Measurements from ENCODE around the gene MBD2.
"Not testable (repeated sequence)": the region's sequence is repeated elsewhere in the genome, so short reads cannot be mapped to it uniquely, and the experiment has no call there.

Gene MBD2

DNA sequence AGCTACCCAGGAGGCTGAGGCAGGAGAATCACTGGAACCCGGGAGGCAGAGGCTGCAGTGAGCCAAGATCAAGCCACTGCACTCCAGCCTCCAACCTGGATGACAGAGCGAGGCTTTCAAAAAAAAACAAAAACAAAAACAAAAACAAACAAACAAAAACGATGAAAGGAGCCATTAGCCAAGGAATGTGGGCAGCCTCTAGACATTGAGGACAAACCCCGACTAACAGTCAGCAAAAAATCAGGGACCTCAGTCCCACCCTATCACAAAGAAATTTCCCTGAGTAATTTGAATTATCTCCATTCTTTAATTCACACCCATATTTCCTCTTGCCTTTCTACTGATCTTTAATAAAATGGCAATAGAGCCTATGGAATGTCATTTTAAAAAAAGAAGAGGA, 75.8 kb downstream of the MBD2 start:
- DNase-seq (ENCODE audit: low read depth), result no peak

DNA sequence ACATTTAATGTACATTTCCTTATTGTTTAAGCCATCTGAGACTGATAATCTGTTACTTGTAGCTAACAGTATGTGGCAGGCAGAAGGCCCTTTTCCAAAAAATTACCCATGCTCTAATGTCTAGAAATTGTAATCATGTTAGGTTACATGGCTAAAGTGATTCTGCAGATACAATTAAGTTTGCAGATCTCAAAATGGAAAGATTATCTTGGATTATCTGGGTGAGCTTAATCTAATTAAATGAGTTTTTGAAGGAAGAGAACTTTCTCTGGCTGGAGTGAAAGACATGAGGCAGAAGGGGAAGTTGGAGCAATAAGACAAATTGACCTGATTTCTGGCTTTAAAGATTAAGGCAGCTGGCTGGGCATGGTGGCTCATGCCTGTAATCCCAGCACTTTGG, 76.3 kb downstream of the MBD2 start:
- no peak for DNase-seq (ENCODE audit: low read depth)

DNA sequence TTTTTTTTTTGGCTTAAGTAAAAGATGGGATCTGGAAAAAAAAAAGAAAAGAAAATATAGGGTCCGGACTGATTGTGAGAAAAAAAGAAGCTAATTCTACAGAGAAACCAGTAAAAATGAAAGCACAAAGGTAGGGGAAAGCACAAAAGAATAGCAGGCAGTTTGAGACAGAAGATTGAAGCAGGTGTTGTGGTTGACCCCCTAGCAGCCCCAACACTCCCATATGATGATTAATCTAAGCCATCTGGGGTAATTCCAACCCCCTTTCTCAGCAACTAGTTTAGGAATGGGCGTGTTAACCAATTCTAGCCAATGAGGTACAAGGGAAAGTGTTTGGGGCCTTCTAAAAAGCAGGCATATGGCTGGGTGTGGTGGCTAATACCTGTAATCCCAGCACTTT, 77.0 kb downstream of the MBD2 start:
- DNase-seq (ENCODE audit: low read depth), result peak; percentile 15

DNA sequence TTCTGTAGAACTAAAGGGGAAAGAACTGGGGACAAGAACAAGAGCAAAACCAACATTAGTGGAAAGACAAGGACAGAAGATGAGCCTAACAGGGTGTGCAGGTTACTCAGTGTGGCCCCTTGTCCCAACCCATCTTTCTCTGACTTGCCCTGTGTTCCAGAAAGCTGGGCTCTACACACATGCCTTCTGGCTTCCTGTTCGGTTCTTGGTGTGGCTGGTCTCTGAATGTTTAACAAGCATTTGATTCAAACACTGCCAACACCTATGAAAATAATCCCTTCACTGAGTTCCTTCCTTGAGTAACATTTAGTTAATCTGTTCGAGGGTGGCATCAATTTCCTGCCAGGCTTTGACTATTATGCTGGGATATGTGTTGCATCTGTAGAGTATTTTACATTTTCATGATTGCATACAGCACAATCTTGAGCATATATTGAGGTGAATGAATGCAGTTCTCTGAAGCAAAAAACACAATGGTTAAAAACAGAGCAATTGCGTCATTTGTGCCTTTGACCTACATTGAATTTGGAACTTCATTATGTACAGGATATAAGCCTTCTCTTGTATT, 83.3 kb downstream of the MBD2 start:
- no peak for DNase-seq (ENCODE audit: low read depth)

DNA sequence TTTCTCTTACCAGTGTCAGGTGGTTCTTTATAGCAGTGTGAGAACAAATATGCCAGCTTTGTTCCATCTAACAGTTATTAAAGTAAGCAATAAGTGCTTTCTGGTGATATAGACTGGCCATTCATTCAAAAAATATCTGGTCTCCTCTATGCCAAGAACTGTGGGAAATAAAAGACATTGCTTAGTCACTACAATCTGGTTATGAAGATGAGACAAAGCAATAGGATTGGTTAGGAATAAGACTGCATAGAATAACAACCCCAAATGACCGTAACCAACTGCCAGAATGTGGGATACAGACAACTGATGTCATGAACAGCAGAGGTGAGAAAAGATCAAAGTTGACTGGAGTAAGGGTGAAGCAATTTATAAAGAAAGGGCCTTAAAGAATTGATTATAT, 83.8 kb downstream of the MBD2 start:
- no peak for DNase-seq (ENCODE audit: low read depth)

DNA sequence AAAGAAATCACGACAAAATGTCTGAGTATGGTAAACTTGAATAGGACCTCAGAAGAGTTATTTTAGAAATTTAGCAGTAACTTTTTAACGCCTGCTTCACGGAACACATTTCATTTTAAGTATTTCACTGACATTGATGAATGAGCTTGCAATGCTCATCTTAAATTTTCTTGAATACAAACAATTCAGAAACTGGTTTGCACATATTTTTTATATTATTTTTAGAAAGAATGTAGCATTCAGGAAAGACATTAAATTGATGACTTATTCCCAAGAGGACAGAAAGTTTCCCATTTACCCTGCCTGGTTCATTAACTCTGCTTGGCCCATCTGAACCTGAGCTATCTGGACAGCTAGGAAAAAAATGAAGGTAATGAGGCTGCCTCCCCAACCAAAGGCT, 89.3 kb downstream of the MBD2 start:
- DNase-seq (ENCODE audit: low read depth), result no peak

DNA sequence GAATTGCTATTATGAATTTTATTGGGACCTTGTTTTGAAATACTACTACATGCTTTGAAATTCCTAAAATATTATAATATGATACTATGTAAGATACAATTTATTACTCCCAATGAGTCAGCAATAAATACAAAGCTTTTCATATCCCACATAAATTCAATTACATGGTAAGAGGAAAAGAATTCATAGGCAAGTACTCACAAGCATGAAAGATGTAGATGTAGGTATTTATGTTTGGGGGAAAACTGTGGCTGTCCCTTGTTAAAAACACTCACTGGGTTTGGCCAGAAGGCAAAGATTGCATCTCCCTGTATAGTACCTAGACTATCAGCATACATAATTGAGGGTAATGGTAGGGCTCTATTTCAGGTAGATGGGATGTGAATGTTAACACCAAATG, 90.4 kb downstream of the MBD2 start:
- no peak for DNase-seq (ENCODE audit: low read depth)

DNA sequence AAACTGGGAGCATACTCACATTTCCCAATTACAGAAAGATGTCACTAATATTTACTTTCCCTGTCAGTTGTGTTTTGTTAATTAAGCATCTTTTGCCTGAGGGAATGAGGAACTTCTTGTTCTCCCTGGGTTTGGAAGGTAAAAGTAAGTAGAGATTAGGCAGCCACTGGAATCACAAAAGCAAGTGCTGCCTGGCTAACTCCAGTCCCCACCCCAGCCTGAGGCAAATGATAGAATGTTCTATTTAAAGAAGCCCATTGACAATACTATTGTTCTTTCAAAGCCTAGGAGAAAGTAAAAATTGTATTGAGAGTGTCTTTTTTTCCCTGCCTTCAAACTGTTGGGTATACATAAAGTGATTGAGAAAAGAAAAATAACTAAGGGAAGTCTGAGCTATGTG, 93.8 kb downstream of the MBD2 start:
- no peak for DNase-seq (ENCODE audit: low read depth)

DNA sequence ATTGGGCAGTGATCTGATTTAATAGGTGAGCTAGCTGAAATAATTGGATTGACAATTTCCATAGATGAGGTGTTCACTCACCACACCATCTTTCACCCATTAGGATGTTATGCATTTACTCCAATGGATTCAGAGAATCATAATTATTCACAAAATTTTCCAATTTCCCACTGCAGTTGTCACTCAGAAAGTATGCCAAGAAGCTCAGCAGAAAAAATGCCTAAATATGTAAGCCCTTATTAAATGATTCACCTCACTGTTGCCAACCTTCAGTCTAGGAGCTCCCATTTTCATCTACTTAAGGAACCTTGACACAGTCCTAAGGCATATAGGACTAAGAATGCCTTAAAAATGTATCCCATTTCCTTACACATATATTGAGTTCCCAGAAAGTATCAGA, 94.3 kb downstream of the MBD2 start:
- DNase-seq (ENCODE audit: low read depth), result no peak

DNA sequence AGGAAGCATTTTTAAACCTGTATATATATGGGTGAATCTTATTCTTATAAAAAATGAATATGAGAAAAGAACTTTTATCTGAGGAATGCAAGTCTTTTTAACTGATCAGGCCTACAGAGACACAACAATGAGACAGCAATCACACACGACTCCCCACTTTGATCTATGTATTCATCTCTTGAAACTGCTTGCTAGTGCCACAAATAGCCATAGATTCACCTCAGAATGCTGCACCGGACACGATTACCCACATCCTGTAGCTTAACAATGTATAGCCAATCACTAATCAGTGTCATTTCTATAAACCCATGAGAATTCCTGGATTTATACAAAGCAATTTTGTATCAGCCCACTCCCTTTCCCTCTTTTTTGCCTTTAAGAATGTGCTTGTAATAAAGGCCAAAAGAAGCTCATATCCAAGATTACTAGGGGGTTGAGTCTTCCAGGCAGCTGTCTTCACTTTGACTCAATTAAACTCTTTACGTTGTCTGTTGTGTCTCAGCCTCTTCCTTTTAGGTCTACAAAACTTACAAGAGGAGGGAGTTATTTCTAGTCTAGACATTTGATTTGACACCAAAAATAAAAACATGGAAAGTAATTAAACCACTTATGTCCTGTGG, 94.9 kb downstream of the MBD2 start:
- no peak for DNase-seq (ENCODE audit: low read depth)

DNA sequence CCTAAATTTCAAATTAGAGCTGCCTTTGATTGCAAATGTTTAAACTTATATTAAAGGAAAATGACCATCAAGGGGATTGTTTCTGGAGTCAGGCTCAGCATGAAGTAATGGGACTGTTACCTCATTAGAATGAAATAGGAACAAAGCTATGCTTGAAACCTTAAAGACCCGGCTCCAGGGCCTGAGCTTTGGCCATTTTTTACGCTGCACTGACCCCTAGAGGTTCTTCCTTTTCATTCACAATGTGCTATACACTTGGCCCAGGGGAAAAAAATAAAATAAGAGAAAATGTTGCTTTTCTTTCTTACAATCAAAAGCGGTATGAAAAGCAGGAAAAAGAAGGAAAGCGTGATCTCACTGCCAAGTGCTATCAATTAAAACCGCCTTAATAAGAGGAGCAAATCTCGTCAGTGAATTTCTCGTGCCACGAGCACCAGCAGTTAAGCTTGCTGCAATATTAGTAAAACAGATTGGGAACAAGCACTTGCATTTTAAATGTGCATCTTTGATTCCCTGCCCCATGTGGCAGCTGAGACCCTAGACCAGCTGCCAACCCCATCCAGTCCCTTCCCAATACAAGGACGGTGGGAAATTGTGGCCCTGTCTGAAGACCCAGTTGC, 96.6 kb downstream of the MBD2 start:
- DNase-seq (ENCODE audit: low read depth), result no peak

DNA sequence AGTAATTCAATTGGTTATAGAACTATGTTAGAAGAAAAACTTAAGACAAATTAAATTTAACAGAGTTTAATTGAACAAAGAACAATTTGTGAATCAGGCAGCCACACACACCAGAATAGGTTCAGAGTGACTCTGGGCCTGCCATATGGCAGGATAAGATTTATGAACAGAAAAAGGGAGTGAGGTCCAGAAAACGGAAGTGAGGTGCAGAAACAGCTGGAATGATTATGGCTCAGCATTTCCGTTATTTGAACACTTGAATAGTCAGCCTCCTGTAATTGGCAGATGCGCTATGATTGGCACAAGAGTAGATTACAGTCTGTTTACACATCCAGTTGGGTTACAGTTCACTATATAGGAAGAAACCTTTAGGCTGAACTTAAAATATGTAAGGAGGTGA, 99.0 kb downstream of the MBD2 start:
- no peak for DNase-seq (ENCODE audit: low read depth)

DNA sequence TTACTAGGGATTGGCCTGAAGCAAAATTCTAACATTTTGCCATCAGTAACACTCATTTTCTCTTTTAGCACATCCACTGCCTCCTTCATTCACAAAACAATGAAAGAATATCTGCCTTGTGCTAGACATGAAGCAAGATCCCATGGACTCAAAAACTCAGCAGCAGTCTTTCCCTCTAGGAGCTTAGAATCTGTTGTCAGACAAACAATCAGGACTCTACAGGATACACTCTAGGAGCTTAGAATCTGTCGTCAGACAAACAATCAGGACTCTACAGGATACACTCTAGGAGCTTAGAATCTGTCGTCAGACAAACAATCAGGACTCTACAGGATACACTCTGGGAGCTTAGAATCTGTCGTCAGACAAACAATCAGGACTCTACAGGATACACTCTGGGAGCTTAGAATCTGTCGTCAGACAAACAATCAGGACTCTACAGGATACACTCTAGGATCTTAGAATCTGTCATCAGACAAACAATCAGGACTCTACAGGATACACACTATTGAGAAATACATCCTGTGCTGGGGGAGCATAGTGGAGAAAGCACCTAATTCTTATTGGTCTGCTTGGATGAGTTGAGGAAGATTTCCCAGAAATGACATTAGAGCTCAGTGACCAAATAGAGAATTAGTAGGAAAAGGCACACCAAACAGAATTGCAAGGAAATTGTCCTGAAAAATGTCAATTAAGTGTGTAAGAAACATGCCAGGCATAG, 100.6 kb downstream of the MBD2 start:
- DNase-seq (ENCODE audit: low read depth), result not testable (repeated sequence)

DNA sequence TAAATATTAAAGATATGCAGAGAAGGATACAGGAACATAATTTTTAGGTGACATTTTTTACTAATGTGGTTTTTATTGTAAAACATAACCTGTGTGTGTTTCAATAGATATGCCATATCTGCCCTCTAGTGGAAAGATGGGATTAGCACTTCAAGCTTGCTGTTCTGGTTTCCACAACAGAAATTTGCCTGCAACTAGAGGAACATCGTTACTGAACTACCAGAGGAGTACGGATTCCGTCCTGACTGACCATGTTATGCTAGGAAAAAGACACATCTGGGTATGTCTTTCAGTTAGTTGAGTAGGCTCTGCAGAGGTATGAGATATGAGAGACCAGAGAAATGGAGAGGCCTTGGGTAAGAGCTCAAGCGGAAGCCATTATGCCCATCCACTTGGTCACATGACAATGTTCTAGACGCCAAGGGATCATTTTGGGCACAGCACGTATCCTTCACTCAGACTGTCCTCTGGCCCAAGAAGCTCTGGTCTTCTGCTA, 104.9 kb downstream of the MBD2 start:
- peak; percentile 11 for DNase-seq (ENCODE audit: low read depth)

DNA sequence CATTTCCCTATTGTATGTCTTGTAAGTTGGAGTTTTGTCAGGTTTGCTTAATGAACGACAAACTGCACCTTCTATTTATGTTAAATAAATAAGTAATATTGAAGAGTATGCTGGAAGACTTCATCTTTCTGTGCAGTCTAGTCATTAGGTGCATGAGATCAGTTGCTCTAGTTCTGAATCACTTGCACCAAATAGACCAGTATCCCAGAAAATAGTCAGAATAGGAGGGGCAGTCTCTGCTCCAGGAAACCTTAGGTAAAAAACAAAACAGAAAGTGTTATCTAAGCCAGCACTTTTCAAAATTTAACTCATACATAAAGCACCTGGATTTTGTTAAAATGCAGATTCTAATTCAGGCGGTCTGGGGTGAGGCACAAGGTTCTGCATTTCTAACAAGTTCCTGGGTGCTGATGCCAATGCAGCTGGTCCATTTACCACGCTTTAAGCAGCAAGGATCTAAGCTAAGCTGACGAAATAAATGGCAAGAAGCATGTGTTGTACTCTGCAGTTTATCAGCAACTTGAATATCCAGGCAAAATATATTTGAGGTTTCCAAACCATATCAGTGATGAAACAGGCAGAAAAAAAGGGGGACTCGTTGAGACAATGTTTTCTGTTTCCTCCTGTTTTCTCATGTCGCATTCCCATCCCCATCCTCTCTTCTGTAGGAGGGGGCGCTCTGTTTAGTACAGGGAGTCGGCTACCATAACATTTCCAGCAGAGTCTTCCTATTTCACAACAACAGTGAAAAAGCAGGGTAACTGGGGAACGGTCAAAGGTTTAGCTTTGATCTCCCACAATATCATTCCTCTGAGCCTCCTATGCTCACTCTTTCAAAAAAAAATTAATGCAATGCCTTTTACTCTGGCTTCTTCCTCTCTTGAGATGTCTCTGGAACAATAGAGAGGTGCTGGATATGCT, 106.4 kb downstream of the MBD2 start:
- no peak for DNase-seq (ENCODE audit: low read depth)

DNA sequence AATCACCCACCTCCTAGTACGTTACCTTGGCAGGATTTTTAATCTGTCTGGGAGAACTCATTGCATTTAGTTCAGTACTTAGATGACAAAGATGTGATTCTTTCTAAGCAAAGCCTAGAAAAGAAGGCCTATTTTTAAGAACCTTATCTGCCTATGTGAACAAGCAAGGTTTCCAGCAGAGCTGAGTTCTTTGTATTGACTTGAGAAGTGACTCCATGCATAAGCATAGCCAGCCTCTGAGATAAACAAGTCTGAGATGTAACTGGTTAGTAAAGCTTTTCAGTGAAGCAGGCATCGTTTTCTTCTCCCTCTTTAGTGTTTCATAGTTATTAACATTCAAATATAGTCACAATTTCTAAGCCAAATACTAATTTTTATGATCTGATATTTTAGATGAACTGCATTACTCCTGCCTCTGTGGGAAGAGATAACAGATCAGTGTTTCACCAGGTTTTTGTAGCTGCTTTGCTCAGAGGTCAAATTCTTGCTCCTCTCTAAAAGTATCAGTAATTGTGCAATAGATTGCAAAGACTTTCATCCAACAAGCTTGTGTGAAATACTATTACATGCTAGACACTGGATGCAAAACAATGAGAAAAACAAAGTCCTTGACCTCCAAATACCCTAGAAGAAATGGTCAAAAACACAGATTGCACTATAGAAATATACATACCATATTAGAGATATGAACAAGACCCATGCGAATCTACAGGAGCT, 107.8 kb downstream of the MBD2 start:
- no peak for DNase-seq (ENCODE audit: low read depth)

DNA sequence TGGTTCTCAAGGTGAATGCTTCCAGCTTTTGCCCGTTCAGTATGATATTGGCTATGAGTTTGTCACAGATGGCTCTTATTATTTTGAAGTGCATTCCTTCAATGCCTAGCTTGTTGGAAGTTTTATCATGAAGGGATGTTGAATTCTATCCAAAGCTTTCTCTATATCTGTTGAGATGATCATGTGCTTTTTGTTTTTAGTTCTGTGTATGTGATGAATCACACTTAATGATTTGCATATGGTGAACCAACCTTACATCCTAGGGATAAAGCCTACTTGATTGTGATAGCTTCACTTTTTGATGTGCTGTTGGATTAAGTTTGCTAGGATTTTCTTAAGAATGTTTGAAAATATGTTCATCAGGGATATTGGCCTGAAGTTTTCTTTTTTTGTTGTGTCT, 112.1 kb downstream of the MBD2 start:
- no peak for DNase-seq (ENCODE audit: low read depth)

DNA sequence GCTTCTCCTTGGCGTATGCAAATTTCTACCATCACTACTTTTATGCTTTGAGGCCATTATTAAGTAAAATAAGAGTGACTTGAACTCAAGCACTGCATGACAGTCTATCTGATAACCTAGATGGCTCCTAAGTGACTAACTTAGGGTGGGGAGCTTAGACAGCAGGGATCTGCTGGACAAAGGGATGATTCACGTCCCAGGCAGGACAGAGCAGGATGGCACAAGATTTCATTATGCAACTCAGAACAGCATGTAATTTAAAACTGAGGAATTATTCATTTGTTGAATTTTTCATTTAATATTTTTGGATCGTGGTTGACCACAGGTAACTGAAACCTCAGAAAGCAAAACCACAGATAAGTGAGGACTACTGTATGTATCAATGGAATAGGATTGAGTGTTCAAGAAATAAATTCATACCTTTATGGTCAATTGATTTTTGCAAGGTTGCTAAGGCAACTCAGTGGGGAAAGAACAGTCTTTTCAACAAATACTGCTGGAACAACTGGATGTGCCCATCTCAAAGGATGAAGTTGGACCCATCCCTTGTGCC, 115.3 kb downstream of the MBD2 start:
- no peak for DNase-seq (ENCODE audit: low read depth)

DNA sequence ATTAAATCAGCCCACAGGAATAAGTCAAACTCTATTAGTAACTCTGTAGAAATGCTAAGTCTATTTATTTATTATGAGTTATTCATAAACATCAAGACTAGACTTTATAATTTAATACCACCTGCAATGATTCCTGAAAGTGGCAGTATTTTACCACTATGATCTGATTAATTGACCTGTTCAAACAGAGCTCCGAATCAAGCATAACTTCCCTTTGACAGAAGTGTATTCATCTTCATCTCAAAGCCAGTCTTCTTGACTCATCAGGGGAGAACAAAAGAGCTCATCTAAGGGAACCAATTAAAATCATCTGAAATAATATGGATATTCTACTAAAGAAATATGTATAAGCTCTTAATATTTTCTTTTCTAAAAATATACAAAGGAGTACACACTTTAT, 122.3 kb downstream of the MBD2 start:
- DNase-seq (ENCODE audit: low read depth), result no peak
